Osteocyte (in vitro differentiated cells): ENCODE results near the gene IL7R. TPM values are rescaled to one million over a fixed set of nuclear protein-coding genes. Genes with fewer than 3 reads are reported as not detected.

Experiments used
- DNase-seq: peaks from one replicate; pipeline ENCODE4 v3.0.0; 2021; ENCODE audit warnings: mixed read lengths; ENCODE audit not compliant: unreplicated experiment; ENCODE audit errors: extremely low spot score
- H3K27ac Mint-ChIP-seq: one replicate; pipeline ENCODE4 v1.8.0; 2021; ENCODE audit warnings: mild to moderate bottlenecking, mixed read lengths; ENCODE audit not compliant: unreplicated experiment
- H3K27me3 Mint-ChIP-seq: one replicate; pipeline ENCODE4 v1.8.0; 2021; ENCODE audit warnings: mixed read lengths; ENCODE audit not compliant: unreplicated experiment
- H3K36me3 Mint-ChIP-seq: one replicate; pipeline ENCODE4 v1.8.0; 2021; ENCODE audit warnings: mixed read lengths; ENCODE audit not compliant: unreplicated experiment
- H3K4me1 Mint-ChIP-seq: one replicate; pipeline ENCODE4 v1.8.0; 2021; ENCODE audit warnings: mixed read lengths; ENCODE audit not compliant: unreplicated experiment
- H3K4me3 Mint-ChIP-seq: one replicate; pipeline ENCODE4 v1.8.0; 2021; ENCODE audit warnings: mild to moderate bottlenecking, moderate library complexity, mixed read lengths; ENCODE audit not compliant: unreplicated experiment
- H3K9me3 Mint-ChIP-seq: one replicate; pipeline ENCODE4 v1.8.0; 2021; ENCODE audit warnings: mixed read lengths; ENCODE audit not compliant: unreplicated experiment
- total RNA-seq: library from RNA; stranded (reverse); gene quantifications from 2 replicates; pipeline ENCODE4 v1.2.1, GENCODE V29; 2021
- TF ChIP-seq, protein P1 (sequence below): fragments of 200-600 bp; sonication (generic); IDR thresholded peaks from 2 replicates; pipeline ENCODE4 v1.5.0; 2021; ENCODE audit warnings: antibody characterized with exemption, mild to moderate bottlenecking, moderate library complexity

Gene IL7R
- total RNA-seq, 1 donor from 2014 or later: 0.43 TPM

DNA sequence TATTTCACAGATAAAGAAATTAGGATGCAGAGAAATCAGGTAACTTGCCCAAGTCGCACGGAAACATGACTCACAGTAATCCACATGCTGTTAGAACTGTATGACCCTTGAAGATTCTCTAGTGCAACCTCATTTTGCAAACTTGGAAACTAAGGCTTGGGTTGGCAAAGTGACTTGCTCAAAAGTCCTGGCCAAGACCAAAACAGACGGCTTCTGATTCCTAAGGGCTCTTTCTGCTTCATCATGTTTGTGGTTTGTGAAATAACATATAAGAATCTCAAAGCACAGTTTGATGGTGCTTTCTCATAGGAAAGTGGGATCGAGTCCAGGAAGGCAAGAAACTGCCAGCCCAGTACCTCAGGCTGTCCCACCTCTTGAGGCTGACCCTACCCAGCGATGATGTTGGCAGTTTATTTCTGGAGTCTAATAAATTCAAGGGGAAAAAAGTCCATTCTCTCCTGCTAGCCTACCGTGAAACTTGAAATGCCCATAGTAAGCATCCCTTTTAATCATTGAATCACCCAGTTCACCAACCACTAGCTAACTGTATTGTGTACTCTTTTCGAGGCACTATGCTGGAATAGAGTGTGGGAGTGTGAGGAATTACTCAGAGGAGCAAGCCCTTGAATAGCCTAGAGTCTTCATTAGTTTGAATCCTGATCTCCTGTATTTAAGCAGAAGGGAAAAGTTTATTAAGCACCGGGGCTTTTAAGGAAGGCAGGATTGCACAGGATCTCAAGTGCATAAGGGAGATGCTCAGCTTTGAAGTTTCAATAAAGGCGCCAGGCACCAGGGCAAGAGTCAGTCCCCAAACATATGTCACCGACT lies 67.6 kb downstream of the IL7R start:
- H3K27ac Mint-ChIP-seq: no peak overlapping the region
- H3K9me3 Mint-ChIP-seq: no peaks in the 10 kb centered on the region
- no peaks in the 10 kb centered on the region for H3K36me3 Mint-ChIP-seq
- H3K4me1 Mint-ChIP-seq: peaks cover 25% of the 10 kb centered on the region
- DNase-seq: no peak
- H3K4me3 Mint-ChIP-seq: no peak overlapping the region
- H3K27me3 Mint-ChIP-seq: peaks cover 23% of the 10 kb centered on the region
- TF ChIP-seq, protein P1, sequence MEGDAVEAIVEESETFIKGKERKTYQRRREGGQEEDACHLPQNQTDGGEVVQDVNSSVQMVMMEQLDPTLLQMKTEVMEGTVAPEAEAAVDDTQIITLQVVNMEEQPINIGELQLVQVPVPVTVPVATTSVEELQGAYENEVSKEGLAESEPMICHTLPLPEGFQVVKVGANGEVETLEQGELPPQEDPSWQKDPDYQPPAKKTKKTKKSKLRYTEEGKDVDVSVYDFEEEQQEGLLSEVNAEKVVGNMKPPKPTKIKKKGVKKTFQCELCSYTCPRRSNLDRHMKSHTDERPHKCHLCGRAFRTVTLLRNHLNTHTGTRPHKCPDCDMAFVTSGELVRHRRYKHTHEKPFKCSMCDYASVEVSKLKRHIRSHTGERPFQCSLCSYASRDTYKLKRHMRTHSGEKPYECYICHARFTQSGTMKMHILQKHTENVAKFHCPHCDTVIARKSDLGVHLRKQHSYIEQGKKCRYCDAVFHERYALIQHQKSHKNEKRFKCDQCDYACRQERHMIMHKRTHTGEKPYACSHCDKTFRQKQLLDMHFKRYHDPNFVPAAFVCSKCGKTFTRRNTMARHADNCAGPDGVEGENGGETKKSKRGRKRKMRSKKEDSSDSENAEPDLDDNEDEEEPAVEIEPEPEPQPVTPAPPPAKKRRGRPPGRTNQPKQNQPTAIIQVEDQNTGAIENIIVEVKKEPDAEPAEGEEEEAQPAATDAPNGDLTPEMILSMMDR: no peak

DNA sequence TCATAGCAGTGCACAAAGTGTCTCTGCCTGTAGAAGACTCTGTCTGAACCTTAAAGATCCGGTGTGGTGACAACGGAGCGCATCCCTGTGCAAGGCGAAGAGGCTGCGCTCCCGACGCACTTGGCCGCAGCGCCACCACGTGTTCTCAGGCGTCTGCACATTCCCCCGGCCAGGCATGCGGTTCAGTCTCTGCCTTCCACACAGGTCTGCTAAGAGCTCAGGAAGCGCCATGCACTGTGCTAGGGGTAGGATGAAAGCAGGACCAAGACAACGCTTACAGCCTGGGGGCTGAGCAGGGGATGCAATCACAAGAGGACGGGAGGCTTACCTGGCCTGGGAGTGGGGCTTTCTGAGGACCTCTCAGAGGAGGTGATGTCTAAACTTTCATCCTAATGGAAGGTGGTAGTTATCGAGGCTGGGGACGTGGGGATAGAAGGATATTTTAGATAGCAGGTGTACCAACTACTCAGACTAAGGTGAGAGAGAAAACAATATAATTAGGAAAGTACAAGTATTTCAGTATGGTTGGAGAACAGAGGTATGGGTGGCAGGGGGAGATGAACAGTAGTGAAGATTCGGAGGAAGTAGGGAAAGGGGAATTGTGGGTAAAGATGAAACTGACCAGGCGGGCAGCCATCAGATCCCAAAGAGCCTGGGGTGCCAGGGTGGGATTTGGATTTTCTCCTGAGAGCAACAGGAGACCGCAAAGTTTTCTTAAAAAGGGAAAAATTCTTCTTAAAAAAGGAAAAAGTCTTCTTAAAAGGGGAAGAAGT lies 68.4 kb downstream of the IL7R start:
- Mint-ChIP-seq H3K4me1 (peaks cover 19% of the 10 kb centered on the region), H3K27ac (no peak overlapping the region), H3K4me3 (no peak overlapping the region), H3K27me3 (peaks cover 23% of the 10 kb centered on the region), H3K9me3 (no peaks in the 10 kb centered on the region), H3K36me3 (no peaks in the 10 kb centered on the region)
- peak; percentile 88 for DNase-seq
- TF ChIP-seq, protein P1: peak; percentile 86

DNA sequence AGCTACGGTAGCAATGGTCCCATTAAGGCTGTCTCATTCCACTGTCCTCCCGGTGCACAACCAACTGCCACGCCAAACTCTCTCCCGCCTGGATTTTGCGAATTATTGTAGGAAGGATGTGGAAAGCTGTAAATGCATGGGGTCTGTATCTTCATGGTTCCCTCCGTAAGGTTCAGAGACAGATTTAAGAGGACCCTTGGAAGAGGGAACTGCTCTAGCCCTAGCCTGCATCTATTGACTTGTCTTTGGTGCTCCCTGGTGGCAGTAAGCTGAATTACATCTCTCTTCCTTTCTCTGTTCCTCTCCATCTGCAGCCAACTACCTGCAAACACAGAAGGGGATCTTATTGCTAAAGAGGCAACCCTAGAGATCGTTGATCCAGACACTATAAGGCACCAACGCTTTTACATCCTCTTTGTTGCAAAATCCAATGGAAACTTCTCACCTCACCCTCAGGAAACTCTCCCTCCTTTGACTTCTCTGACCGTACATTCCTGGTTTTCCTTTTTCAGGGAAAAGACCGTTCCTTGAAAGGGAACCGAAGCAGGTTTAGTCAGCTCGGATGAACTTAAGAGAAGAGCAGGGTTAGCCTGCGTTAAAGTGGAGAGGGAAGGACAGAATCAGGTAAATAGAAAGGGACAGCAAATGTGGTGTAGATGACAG lies 69.8 kb downstream of the IL7R start:
- Mint-ChIP-seq H3K4me1 (peaks cover 16% of the 10 kb centered on the region), H3K9me3 (no peaks in the 10 kb centered on the region), H3K27me3 (peaks cover 34% of the 10 kb centered on the region), H3K27ac (no peak overlapping the region), H3K4me3 (no peak overlapping the region), H3K36me3 (no peaks in the 10 kb centered on the region)
- TF ChIP-seq, protein P1: peak; percentile 87
- DNase-seq: no peak

Other genes with a start within 250 kb of the IL7R start
- 5.5 and 7.9 TPM in 2 replicates for gene SPEF2, start 239.0 kb upstream of the IL7R start, total RNA-seq
- gene CAPSL, start 81.7 kb downstream of the IL7R start, total RNA-seq: not detected in 2 replicates
- not detected in 2 replicates for gene UGT3A1, start 134.5 kb downstream of the IL7R start, total RNA-seq
- not detected in 2 replicates for gene UGT3A2, start 210.0 kb downstream of the IL7R start, total RNA-seq